Body of pancreas (tissue), 4 donors: ENCODE data around the gene SPATA17.

Experiments used
- CTCF ChIP-seq, 7 experiments: fragments of 450-650 bp in 4 of 7; fragments of 200-600 bp in 3 of 7; sonication (generic) in 3 of 7; IDR thresholded peaks; one replicate each; pipeline ENCODE4 v1.5.1; 2016 to 2019; ENCODE audit warnings: antibody characterized with exemption in 7 of 7
- POLR2A ChIP-seq, 3 donors: fragments of 450-650 bp; IDR thresholded peaks; one replicate each; pipeline ENCODE4 v1.6.1; 2016; ENCODE audit warnings: antibody characterized with exemption in 3 of 3, mild to moderate bottlenecking in 2 of 3

- TF ChIP-seq CTCF (IDR thresholded peaks at IDR 0.05) (no peak), POLR2A (IDR thresholded peaks at IDR 0.05) (no peak)
These were observed 138.6 kb downstream of the SPATA17 start for GRCh38 chr1:217769768-217770167.
